Measurements from ENCODE around the gene IL31RA. TPM values are rescaled to one million over a fixed set of nuclear protein-coding genes. Genes with fewer than 3 reads are reported as not detected.
A peak's percentile ranks its signal among the peaks of the same experiment; 100 is the strongest.
"Not testable (repeated sequence)": the region's sequence is repeated elsewhere in the genome, so short reads cannot be mapped to it uniquely, and the experiment has no call there.

IL31RA gene
- total RNA-seq, 2 donors from 2014 or later: 2.1 TPM; not detected in 1

- TF ChIP-seq CTCF (IDR thresholded peaks at IDR 0.05) (no peak), POLR2A (IDR thresholded peaks at IDR 0.05) (no peak), POLR2AphosphoS5 (IDR thresholded peaks at IDR 0.05) (no peak)
- no peak for DNase-seq (ENCODE audit: low spot score)
- Histone ChIP-seq H3K9me3 (no peaks in the 10 kb centered on the region), H3K4me1 (replicated peaks) (no peaks in the 10 kb centered on the region), H3K4me3 (no peak overlapping the region), H3K27ac (peak overlapping the region in 1 of 2 donors; percentile 4), H3K36me3 (no peaks in the 10 kb centered on the region), H3K27me3 (replicated peaks; ENCODE audit: insufficient read depth) (no peaks in the 10 kb centered on the region)
- WGBS: 64% methylated on average over 2 of the region's 2 CpGs
- intact Hi-C loops (cut with DNase I): no loop called here
Observed at GRCh38 chr5:55934720-55935119, 83.6 kb downstream of the IL31RA start.

- no peak for DNase-seq (ENCODE audit: low spot score)
- TF ChIP-seq POLR2AphosphoS5 (IDR thresholded peaks at IDR 0.05): no peak
- TF ChIP-seq POLR2A (IDR thresholded peaks at IDR 0.05): no peak
- TF ChIP-seq CTCF (IDR thresholded peaks at IDR 0.05): no peak
- H3K4me3 ChIP-seq: no peak overlapping the region
- no peaks in the 10 kb centered on the region for H3K27me3 ChIP-seq (replicated peaks; ENCODE audit: insufficient read depth)
- H3K9me3 ChIP-seq: no peaks in the 10 kb centered on the region
- WGBS: 91% methylated on average over 6 of the region's 6 CpGs
- H3K36me3 ChIP-seq: no peaks in the 10 kb centered on the region
- H3K4me1 ChIP-seq (replicated peaks): no peaks in the 10 kb centered on the region
- intact Hi-C loops (cut with DNase I): no loop called here
- H3K27ac ChIP-seq: no peak overlapping the region
Observed at GRCh38 chr5:55935371-55935770, 84.2 kb downstream of the IL31RA start.

GRCh38 chr5:55936100-55936693, 85.0 kb downstream of the IL31RA start:
- H3K27me3 ChIP-seq (replicated peaks; ENCODE audit: insufficient read depth): no peaks in the 10 kb centered on the region
- H3K4me1 ChIP-seq (replicated peaks): no peaks in the 10 kb centered on the region
- peak; percentile 69 for DNase-seq (ENCODE audit: low spot score)
- no peak overlapping the region for H3K27ac ChIP-seq
- intact Hi-C loops (cut with DNase I): no loop called here
- peak; percentile 27 for TF ChIP-seq POLR2AphosphoS5 (IDR thresholded peaks at IDR 0.05)
- no peak for TF ChIP-seq POLR2A (IDR thresholded peaks at IDR 0.05)
- TF ChIP-seq CTCF (IDR thresholded peaks at IDR 0.05): peak in 3 of 4 experiments; percentile 65 to 71 (median 70)
- WGBS: 25% methylated on average over 3 of the region's 3 CpGs
- H3K9me3 ChIP-seq: no peaks in the 10 kb centered on the region
- no peaks in the 10 kb centered on the region for H3K36me3 ChIP-seq
- no peak overlapping the region for H3K4me3 ChIP-seq

GRCh38 chr5:55937598-55937997, 86.4 kb downstream of the IL31RA start:
- H3K9me3 ChIP-seq; H3K4me1 ChIP-seq (replicated peaks); H3K4me3 ChIP-seq; H3K27me3 ChIP-seq (replicated peaks; ENCODE audit: insufficient read depth); DNase-seq (ENCODE audit: low spot score); H3K27ac ChIP-seq; H3K36me3 ChIP-seq; intact Hi-C loops (cut with DNase I): not testable (repeated sequence)

GRCh38 chr5:55941154-55941553, 90.0 kb downstream of the IL31RA start:
- H3K36me3 ChIP-seq; H3K4me3 ChIP-seq; H3K27ac ChIP-seq; H3K4me1 ChIP-seq (replicated peaks); H3K27me3 ChIP-seq (replicated peaks; ENCODE audit: insufficient read depth); DNase-seq (ENCODE audit: low spot score); H3K9me3 ChIP-seq; intact Hi-C loops (cut with DNase I): not testable (repeated sequence)
- 94% methylated on average over 4 of the region's 4 CpGs for WGBS

- intact Hi-C loops (cut with DNase I): no loop called here
- H3K36me3 ChIP-seq: no peaks in the 10 kb centered on the region
Observed at GRCh38 chr5:55959208-55959607, 108.1 kb downstream of the IL31RA start.

More at GRCh38 chr5:55959208-55959607, 108.1 kb downstream of the IL31RA start:
- no peak for TF ChIP-seq POLR2AphosphoS5 (IDR thresholded peaks at IDR 0.05)
- TF ChIP-seq POLR2A (IDR thresholded peaks at IDR 0.05): no peak
- no peak for TF ChIP-seq CTCF (IDR thresholded peaks at IDR 0.05)
- WGBS: 95% methylated on average over 1 of the region's 1 CpG
- Histone ChIP-seq H3K4me3 (no peak overlapping the region), H3K4me1 (replicated peaks) (no peaks in the 10 kb centered on the region), H3K27ac (no peak overlapping the region), H3K27me3 (replicated peaks; ENCODE audit: insufficient read depth) (no peaks in the 10 kb centered on the region), H3K9me3 (no peaks in the 10 kb centered on the region)
- DNase-seq (ENCODE audit: low spot score): no peak
